Natural killer cell (primary cell): ENCODE data around the gene CREBZF. TPM values are rescaled to one million over a fixed set of nuclear protein-coding genes. Genes with fewer than 3 reads are reported as not detected.

Experiments used
- ATAC-seq, 3 donors: fragments of 150-1000 bp in 2 of 3; fragments of 200-7000 bp in 1 of 3; cut with Tn5 transposase; 1 replicate in 1 of 3; 2 replicates in 2 of 3; pipeline ENCODE4 v1.10.0; 2021; ENCODE audit warnings: mild to moderate bottlenecking in 2 of 3, moderate library complexity in 2 of 3
- DNase-seq, 2 donors: peaks; one replicate each; pipeline versions ENCODE4 v3.0.0 to v3.0.0-alpha.2; 2013 to 2021; ENCODE audit warnings: mixed read lengths in 1 of 2
- H3K27ac ChIP-seq: one replicate; pipeline ENCODE4 v1.5.1; 2013; ENCODE audit warnings: mild to moderate bottlenecking, low read length
- H3K27me3 ChIP-seq: one replicate; pipeline ENCODE4 v1.6.1; 2013; ENCODE audit warnings: low read length; ENCODE audit not compliant: control insufficient read depth, insufficient read depth
- H3K36me3 ChIP-seq: one replicate; pipeline ENCODE4 v1.6.1; 2013; ENCODE audit warnings: low read length; ENCODE audit not compliant: control insufficient read depth, insufficient read depth
- H3K4me1 ChIP-seq: one replicate; pipeline ENCODE4 v1.6.1; 2013; ENCODE audit warnings: low read length; ENCODE audit not compliant: control insufficient read depth, insufficient read depth
- H3K4me3 ChIP-seq: one replicate; pipeline ENCODE4 v1.5.1; 2013; ENCODE audit warnings: low read length
- H3K9me3 ChIP-seq: one replicate; pipeline ENCODE4 v1.6.1; 2013; ENCODE audit warnings: low read length; ENCODE audit not compliant: control insufficient read depth, insufficient read depth
- H3K27ac Mint-ChIP-seq, 2 donors: one replicate each; pipeline ENCODE4 v1.8.0; 2022; ENCODE audit warnings: mild to moderate bottlenecking in 2 of 2, mixed read lengths in 2 of 2, moderate library complexity in 1 of 2
- H3K27me3 Mint-ChIP-seq, 2 donors: one replicate each; pipeline ENCODE4 v1.8.0; 2022; ENCODE audit warnings: low read depth in 2 of 2, mixed read lengths in 2 of 2
- H3K36me3 Mint-ChIP-seq: one replicate; pipeline ENCODE4 v1.8.0; 2022; ENCODE audit warnings: mixed read lengths
- H3K4me1 Mint-ChIP-seq, 2 donors: one replicate each; pipeline ENCODE4 v1.8.0; 2022; ENCODE audit warnings: mixed read lengths in 2 of 2
- H3K4me3 Mint-ChIP-seq: one replicate; pipeline ENCODE4 v1.8.0; 2022; ENCODE audit warnings: mild to moderate bottlenecking, moderate library complexity, mixed read lengths
- H3K9me3 Mint-ChIP-seq, 2 donors: one replicate each; pipeline ENCODE4 v1.8.0; 2022; ENCODE audit warnings: mixed read lengths in 2 of 2
- CTCF ChIP-seq: fragments of 200-600 bp; IDR thresholded peaks from one replicate; pipeline ENCODE4 v1.8.0; 2022; ENCODE audit warnings: antibody characterized with exemption
- WGBS: methylation state at CpG from one replicate; pipeline ENCODE4 v1.1.7; 2013; ENCODE audit warnings: missing lambda C conversion rate; ENCODE audit not compliant: insufficient coverage; 5-methylcytosine and 5-hydroxymethylcytosine counted together
- intact Hi-C: fragments of 100-400 bp; cut with micrococcal nuclease; formaldehyde crosslinking; loops from one replicate; pipeline ENCODE4 v1.14.2; 2022
- total RNA-seq, 4 donors: library from RNA; stranded (reverse); fragments of 120-200 nt in 1 of 4; gene quantifications; one replicate each; pipeline versions ENCODE4 v1.2.3 to v1.2.4, GENCODE V29; 2013 to 2022

Gene CREBZF
- total RNA-seq, 3 donors from 2014 or later (not counting 1 experiment from before 2014, with no cell fraction given) = 60.1 to 92.7 (median 82.0) TPM

GRCh38 chr11:85695546-85695945, 30.6 kb upstream of the CREBZF start:
- Histone ChIP-seq H3K9me3 (no peaks in the 10 kb centered on the region), H3K4me1 (peaks cover 8% of the 10 kb centered on the region), H3K27me3 (no peaks in the 10 kb centered on the region), H3K36me3 (peaks cover 51% of the 10 kb centered on the region), H3K27ac (no peak overlapping the region), H3K4me3 (no peak overlapping the region)
- H3K27me3 Mint-ChIP-seq = no peaks in the 10 kb centered on the region
- H3K27ac Mint-ChIP-seq = peak overlapping the region; percentile 19 to 27
- H3K36me3 Mint-ChIP-seq = peaks cover 12% of the 10 kb centered on the region
- no peak overlapping the region for H3K4me3 Mint-ChIP-seq
- intact Hi-C loops = loop anchor here (10.0 kb wide), 1 partner anchor 159 kb away; the partner anchor contains the start of gene CCDC83
- DNase-seq (no peak), ATAC-seq (no peak)
- no peak for TF ChIP-seq CTCF
- H3K9me3 Mint-ChIP-seq = no peaks in the 10 kb centered on the region
- peaks cover 13 to 23% of the 10 kb centered on the region in 2 donors for H3K4me1 Mint-ChIP-seq

GRCh38 chr11:85694385-85694980, 29.6 kb upstream of the CREBZF start:
- H3K36me3 ChIP-seq = peaks cover 51% of the 10 kb centered on the region
- no peaks in the 10 kb centered on the region for H3K27me3 ChIP-seq
- peak; percentile 44 to 76 (median 67) for ATAC-seq
- peak; percentile 68 for TF ChIP-seq CTCF
- Mint-ChIP-seq H3K9me3 (no peaks in the 10 kb centered on the region), H3K4me1 (peaks cover 3 to 12% of the 10 kb centered on the region in 2 donors), H3K27me3 (no peaks in the 10 kb centered on the region), H3K27ac (peak overlapping the region in 1 of 2 donors; percentile 19), H3K4me3 (no peak overlapping the region), H3K36me3 (peaks cover 21% of the 10 kb centered on the region)
- no peak overlapping the region for H3K4me3 ChIP-seq
- peak in 1 of 2 donors; percentile 71 for DNase-seq
- intact Hi-C loops = loop anchor here (10.0 kb wide), 1 partner anchor 160 kb away; the partner anchor contains the start of gene CCDC83
- WGBS = 88% methylated on average over 1 of the region's 1 CpG
- no peak overlapping the region for H3K27ac ChIP-seq
- peaks cover 1% of the 10 kb centered on the region for H3K4me1 ChIP-seq
- H3K9me3 ChIP-seq = no peaks in the 10 kb centered on the region

GRCh38 chr11:85685820-85686459, 21.0 kb upstream of the CREBZF start, which contains the start of gene CCDC89:
Gene CCDC89 (minus strand): TSS chr11:85686195. CDS start chr11:85686130, 65 bp downstream.
- Mint-ChIP-seq H3K4me1 (peaks cover 26 to 31% of the 10 kb centered on the region in 2 donors), H3K27me3 (no peaks in the 10 kb centered on the region), H3K36me3 (peaks cover 10% of the 10 kb centered on the region), H3K4me3 (peak within 1 kb of the TSS; percentile 9), H3K9me3 (no peaks in the 10 kb centered on the region), H3K27ac (peak within 1 kb of the TSS in 1 of 2 donors; percentile 59)
- Histone ChIP-seq H3K36me3 (peaks cover 9% of the 10 kb centered on the region), H3K9me3 (no peaks in the 10 kb centered on the region), H3K4me3 (no peak within 1 kb of the TSS), H3K4me1 (peaks cover 5% of the 10 kb centered on the region), H3K27ac (no peak within 1 kb of the TSS), H3K27me3 (no peaks in the 10 kb centered on the region)
- ATAC-seq (no peak), DNase-seq (no peak)
- intact Hi-C loops = no loop called here
- TF ChIP-seq CTCF = no peak
- WGBS = 91% methylated on average over 13 of the region's 13 CpGs
